Embryonic facial prominence (tissue), 1 donor: ENCODE data around the gene MGAT1.

Experiments used
- DNase-seq: peaks from one replicate; pipeline ENCODE4 v3.0.0-alpha.2; 2016; ENCODE audit errors: extremely low spot score

The MGAT1 gene

DNA sequence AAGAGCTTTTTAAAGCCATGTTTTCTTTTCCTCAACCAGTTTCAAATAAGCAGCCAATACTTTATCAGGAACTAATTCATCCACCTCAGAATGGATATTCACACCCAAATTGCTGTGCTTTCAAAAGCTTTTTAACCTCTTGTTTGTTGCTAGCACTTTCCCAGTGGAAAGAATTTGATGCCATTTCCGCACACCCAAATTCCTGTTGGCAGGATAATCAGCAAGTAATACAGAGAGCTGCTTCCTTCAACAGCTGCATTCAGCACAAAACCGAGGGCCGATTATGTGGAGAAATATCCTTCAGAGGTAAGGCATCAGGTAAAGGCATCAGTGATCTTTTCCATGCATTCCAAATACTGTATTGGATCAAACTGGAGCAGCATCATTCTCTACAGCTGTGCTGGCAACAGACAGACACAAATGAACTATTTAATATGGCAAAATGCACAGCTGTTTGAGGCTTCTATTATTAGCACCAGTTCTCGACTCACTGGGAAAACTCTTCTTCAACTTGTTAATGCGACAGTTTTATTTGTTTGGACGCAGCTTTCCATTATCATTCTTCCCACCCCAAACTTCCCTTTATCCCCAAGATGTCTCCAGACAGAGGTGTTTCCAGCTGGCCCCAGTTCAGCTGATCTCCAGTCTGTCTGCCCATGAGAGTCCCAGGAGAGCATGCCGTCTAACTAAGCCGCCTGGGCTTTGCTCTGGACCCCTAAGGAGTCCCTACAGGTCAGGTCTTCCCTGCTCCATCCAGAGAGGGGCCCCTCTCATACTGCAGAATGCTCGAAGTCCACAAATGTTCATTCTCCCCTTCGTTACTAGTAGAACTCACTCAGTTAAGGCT is 22.2 kb upstream of the MGAT1 start:
- DNase-seq, result no peak

DNA sequence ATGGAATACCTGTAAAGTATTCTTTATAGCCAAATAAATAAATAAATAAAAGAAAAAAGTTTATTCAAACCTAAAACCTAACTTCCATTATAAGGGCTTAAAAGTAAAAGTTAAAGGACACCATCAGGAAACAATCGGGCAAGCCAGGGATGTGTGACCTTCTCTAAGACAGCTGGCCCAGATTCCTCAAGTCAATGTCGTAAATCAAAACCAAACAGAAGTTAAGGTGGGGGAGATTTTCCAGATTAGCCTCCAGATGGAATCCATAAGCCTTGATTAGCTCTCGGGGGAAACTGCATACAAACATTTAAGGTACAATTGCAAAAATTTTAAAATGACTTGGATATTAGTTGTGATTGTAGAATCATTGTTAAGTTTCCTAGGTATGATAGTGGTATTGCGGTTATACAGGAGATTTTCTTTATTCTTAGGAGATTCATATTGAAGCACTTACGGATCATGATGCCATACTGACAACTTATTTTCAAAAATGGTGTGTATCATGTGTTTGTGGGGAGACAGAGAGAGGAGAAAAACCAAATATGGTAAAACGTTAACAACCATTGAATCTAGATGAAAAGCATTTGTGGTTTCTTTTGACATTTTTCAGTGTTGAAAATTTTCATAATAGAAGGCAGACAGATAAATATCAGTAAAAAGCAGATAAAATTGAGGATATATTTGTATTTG is 21.5 kb upstream of the MGAT1 start:
- no peak for DNase-seq

DNA sequence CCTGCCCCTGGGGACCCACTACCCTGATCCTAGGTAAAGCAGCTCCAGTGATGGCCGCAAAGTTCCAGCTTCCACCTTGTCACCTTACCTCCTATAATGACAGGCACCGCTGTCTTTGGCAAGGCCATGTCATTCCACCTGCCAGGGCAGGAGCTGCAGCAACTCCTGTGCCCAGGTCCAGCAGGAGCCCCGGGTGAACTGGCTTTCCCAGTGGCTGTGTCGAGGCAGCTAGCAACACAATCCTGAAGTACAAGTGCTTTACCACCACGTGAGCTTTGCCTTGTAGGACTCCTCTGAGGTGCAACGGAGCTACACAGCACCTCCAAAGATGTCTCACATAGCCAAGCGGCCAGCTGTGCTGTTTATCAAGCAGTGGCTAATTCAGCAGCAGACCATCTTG is 20.7 kb upstream of the MGAT1 start:
- no peak for DNase-seq

DNA sequence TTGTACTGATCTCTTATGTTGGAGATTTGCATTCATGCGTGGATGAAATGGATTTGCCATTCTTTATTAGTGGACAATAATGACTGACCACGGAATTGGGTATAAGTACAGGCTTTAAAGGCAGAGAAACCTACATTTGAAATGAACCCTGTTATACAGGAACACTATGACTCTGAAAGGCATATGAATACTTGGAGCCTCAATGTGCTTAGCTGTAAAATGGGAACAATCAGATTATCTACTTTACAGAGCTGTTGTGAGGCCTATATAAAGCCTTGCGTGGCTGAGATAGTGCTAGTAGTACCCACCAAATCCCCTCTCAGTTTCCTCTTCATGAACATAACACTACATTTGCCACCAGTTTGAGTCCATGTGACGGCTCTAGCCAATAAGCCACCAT is 18.9 kb upstream of the MGAT1 start:
- no peak for DNase-seq

- DNase-seq, result no peak
These were observed 18.2 kb upstream of the MGAT1 start for GRCh38 chr5:180820788-180821321.

DNA sequence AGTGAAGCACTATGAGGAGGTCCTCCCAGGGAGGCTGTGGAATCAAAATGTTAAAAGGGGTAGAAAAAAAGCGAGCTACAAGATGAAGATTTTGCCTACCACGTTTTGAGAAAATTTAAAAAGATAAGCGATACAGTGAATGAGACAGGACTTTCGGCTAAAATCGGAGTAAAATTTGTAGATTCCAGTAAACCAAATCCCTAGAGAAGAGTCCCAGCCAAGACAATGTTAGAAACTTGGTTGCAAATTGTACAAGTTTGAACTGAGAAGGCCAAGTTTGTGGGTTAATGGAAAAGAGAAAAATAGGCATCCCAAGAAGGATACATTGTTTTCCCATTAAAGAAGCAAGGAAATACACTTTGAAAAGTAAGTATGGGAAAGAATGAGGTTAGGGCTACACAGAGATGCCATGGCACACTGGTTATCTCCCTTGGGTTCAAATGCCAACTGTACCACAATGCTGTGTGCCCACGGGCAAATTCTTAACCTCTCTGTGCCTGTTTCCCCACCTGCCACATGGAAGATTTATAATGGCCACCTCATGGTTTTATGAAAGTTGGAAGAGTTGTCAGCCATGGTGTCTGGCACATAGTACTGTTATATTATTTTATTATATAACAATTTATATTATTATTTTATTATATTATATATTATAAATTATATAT is 16.2 kb upstream of the MGAT1 start:
- no peak for DNase-seq

DNA sequence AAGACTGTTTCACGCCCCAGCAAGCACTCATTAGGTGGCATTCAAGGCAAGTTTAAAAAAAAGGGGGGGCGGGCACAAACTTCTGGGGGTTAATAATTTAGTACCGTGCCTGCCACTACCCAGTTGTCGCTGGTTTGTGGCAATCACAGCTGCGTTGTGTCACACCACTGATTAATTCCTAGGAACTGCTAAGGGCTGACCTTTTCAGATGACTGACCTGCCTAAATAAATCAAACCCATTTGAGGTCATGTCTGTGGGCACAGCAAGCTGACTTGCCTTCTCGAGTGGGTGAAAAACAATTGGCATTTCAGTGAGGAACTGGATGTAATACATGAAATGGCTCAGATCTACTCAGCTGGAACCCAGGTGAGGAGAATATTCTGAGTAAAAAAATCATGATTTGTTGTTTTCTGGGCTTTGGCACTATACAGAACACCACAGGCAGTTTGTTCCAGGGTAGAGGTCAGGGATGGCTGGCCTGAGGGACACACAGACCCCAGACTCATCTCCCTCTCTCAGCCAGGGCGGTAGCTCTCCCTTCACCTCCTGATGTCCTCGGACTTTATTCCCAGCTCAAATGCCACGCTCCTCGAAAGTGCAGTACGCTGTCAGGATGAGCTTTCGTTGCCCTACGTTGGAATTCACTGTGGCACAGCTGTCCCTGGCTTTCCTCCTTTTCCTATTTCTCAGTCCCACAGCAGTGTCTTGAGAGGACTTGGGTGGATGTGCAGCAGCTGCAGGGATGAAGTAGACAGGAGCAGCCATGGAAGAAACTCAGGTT is 15.5 kb upstream of the MGAT1 start:
- DNase-seq, result no peak

DNA sequence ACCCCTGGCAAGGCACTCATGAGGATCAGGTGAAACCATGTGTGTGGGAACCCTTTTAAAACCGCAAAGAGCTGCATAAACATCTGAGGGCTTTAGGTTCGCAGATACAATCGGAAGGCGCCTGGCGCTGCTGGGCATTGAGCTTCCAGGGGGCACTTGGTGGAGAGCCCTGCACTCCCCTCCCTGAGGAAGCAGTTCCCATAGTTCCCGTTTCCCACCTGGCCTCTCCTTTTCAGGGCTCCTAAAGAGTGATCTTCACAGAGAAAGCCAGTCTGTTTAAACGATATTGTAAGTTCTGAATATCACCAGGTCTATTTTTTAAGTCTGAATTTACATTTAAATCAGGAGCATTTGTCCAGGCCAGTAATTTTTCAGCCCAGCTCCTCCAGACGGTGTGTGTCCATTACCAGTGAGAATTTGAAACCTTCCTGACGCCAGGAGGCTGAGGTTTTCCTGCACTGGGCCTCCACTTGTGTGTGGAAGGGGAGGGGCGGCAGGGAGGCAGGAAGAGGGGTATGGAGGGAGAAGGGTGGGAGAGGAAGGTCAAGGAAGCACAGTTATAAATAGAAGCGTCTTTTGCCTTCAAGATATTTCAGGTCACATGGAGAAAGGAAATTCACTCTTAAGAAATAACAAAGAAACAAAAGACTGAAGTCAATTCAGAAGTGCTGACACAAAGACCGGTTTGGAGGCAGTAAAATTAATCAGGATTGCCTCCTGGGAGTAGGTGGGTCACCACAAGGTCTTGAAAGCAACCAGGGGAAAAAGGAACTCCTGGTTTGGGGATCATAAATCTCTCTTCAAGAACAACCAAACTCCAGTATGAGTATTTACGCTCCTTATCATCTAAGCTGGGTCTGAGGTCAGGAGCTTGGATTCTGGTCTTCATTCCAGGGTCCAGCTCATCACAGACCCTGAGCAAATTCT is 14.3 kb upstream of the MGAT1 start:
- DNase-seq, result no peak

- no peak for DNase-seq
These were observed 12.8 kb upstream of the MGAT1 start for GRCh38 chr5:180815293-180815917.

DNA sequence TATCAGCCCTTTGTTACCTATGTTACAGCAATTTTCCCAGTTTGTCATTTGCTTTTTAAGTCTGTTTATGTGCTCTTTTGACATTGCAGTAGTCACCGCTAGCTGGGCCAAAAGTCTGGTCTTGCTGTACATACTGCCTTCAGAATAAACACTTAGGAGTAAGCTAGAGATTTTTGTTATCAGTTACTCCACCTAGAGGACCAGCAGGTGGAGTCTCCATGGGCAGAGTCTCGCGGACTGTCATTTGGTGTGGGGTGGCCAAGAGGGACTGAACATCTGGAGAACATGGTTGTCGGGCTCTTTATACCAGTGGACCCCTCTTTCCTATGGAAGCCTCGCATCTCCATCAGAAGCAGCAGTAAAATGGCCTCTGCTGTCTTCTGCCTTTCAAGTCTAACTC is 10.8 kb upstream of the MGAT1 start:
- no peak for DNase-seq

DNA sequence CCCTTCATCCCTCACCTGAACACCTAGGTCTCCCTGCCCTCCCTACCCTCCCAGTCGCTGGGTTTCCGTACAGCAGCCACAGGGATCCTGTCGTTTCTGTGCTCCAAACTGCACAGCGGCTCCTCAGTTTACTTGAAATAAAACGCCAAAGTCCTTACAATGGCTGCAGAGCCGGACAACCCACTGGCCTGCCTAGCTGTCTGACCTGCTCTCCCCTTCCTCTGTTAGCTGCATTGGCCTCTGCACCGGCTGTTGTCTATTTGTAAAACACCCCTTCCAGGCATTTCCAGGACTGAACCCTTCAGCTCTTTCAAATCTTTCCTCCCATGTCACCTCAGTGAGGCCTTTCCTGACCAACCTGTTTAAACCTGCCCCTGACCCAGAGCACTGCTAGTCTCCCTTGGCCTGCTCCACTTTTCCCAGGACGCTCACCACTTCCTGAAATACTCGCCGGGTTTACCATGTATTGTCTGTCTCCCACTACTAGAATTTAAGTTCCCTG is 9.1 kb upstream of the MGAT1 start:
- DNase-seq, result no peak

DNA sequence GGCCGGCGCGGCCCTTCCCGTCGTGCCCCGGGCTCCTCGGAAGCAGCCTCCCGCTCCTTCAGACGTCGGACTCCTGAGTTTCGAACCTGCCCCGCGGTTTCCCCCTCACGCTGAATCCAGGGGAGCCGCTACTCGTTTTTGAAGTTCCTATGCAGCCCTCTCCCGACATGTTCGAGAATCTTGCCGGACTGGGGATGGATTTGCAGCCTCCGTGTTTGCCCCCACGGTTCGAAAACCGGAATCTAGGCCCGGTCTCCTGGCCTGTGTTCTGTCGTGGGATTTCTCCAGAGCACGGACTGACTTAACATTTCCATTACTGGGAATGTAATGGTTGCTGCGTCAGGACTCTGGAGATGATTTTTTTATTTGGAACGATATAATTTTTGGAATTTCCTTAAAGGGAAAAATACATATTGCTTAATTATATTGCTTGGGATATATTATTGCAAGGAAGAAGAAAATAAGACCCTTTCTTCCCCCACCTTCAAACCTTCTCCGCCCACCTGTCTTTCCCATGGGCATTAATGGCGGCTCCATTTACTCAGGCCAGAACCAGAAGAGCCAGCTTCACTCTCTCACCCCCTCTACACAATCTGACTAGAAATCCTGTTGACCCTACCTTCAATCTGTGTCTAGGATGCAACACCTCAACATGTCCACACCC is 8.5 kb upstream of the MGAT1 start:
- DNase-seq, result no peak

- DNase-seq, result peak; percentile 91
These were observed 7.8 kb upstream of the MGAT1 start for GRCh38 chr5:180810210-180810958.

GRCh38 chr5:180809403-180810209 is 7.0 kb upstream of the MGAT1 start:
- peak; percentile 89 for DNase-seq

- DNase-seq, result no peak
These were observed 5.9 kb upstream of the MGAT1 start for GRCh38 chr5:180808461-180809000.

DNA sequence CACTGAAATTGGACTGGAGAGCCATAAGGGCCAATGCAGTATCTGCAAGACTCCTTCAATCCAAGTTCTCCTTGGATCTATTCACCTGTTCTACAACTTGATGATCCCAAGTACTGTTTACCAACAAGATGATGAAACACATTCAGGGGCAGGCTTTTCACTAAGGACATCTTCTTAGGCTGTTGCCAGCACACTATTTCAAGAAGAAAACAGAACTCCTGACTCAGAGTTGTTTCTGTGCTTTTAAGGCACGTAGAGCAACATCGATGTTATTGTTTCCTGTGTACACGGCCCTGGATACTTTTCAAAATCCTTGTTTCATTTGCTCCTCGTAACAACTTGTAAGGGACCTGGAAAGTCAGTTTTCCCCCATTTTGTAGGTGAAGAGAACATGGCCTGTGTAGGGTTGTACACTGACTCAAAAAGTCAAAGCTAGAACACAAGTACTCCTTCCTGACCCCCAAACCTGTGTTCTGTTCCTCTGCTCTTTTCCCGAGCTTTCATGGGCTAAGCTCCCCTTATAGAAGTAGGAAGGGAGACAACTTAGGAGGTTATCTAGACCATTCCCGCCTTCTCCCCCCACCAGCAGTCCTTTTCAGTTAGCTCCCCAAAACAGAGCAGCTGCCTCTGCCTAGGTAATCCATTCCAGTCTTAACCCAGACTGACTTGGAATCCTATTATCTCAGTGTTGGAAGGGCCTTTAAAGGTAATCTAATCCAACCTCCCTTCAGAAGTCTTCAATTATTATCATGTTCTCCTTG is 5.2 kb upstream of the MGAT1 start:
- no peak for DNase-seq

- DNase-seq, result no peak
These were observed 4.4 kb upstream of the MGAT1 start for GRCh38 chr5:180807046-180807445.
